ENCODE data around the gene ADSL. TPM values are rescaled to one million over a fixed set of nuclear protein-coding genes. Genes with fewer than 3 reads are reported as not detected.

The ADSL gene
- total and polyA plus RNA-seq, 2 of the 4 experiments (the other 2 are of a cell fraction) = 93.6 to 229 TPM

GRCh38 chr22:40312050-40312449 lies 34.2 kb upstream of the ADSL start:
- no CpG with 5 or more reads among the region's 2 CpGs for WGBS, 2 experiments (ENCODE audit: extremely low coverage in 2 of 2, insufficient read length in 1 of 2)
- TF ChIP-seq NFE2L2 (IDR thresholded peaks at IDR 0.05; ENCODE audit: low read depth, low read length) (no peak), CEBPB (IDR thresholded peaks at IDR 0.05; ENCODE audit: low read depth, low read length) (no peak)
- TF ChIP-seq, protein P1, sequence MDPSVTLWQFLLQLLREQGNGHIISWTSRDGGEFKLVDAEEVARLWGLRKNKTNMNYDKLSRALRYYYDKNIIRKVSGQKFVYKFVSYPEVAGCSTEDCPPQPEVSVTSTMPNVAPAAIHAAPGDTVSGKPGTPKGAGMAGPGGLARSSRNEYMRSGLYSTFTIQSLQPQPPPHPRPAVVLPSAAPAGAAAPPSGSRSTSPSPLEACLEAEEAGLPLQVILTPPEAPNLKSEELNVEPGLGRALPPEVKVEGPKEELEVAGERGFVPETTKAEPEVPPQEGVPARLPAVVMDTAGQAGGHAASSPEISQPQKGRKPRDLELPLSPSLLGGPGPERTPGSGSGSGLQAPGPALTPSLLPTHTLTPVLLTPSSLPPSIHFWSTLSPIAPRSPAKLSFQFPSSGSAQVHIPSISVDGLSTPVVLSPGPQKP (IDR thresholded peaks at IDR 0.05; ENCODE audit: borderline replicate concordance, low read depth, low read length) = no peak
- ATAC-seq (ENCODE audit: low read depth) = no peak

More at GRCh38 chr22:40312050-40312449, 34.2 kb upstream of the ADSL start:
- DNase-seq = no peak
- Histone ChIP-seq H3K4ac (ENCODE audit: low read depth, low read length) (peak overlapping the region; percentile 31), H2AK5ac (ENCODE audit: low read depth, low read length) (peak overlapping the region; percentile 86), H2BK120ac (ENCODE audit: low read depth, low read length) (peak overlapping the region; percentile 28; the same call in 1 of the 2 replicates), H3K14ac (replicated peaks; ENCODE audit: low read depth, low read length) (peak overlapping the region; percentile 10; the same call in 1 of the 2 replicates), H2AK9ac (replicated peaks; ENCODE audit: low read depth, low read length, poor library complexity) (no peak overlapping the region), H3K36me3 (ENCODE audit: control insufficient read depth, insufficient read depth, low read length) (peaks cover 42% of the 10 kb centered on the region), H3K9me1 (ENCODE audit: insufficient read depth, low read length) (peaks cover 20% of the 10 kb centered on the region), H3K23ac (ENCODE audit: low read depth, low read length) (0 out of 2 replicates have a peak overlapping the region, but pooled peaks have one; percentile 4), H3K9me3 (ENCODE audit: control insufficient read depth, insufficient read depth, low read length) (no peaks in the 10 kb centered on the region), H2AFZ (replicated peaks; ENCODE audit: low read length, poor library complexity) (no peak overlapping the region), H3K9ac (ENCODE audit: low read depth, low read length) (no peak overlapping the region), H4K91ac (ENCODE audit: insufficient read depth, low read depth, low read length) (peak overlapping the region; percentile 24; the same call in 1 of the 2 replicates), H3K56ac (ENCODE audit: extremely low read depth, insufficient read depth, low read length) (no peak overlapping the region), H3K27ac (ENCODE audit: insufficient read depth, low read length) (peak overlapping the region; percentile 22; the same call in 1 of the 2 replicates), H2BK20ac (ENCODE audit: low read depth, low read length) (0 out of 2 replicates have a peak overlapping the region, but pooled peaks have one; percentile 20), H3K18ac (ENCODE audit: low read depth, low read length) (peak overlapping the region; percentile 2; the same call in 1 of the 2 replicates), H4K20me1 (ENCODE audit: insufficient read depth, low read length) (peaks cover 7% of the 10 kb centered on the region; the same call in 1 of the 2 replicates), H4K8ac (ENCODE audit: low read depth in 2 of 2, low read length in 2 of 2) (no peak overlapping the region), H3K4me2 (ENCODE audit: low read depth, low read length) (no peak overlapping the region), H3K79me1 (ENCODE audit: low read depth in 1 of 2, low read length in 2 of 2) (peaks cover 0 to 29% of the 10 kb centered on the region in 2 experiments; a peak in 2 of 4 replicates), H3K4me1 (ENCODE audit: control insufficient read depth, insufficient read depth, low read length) (peaks cover 10% of the 10 kb centered on the region), H3K27me3 (ENCODE audit: control insufficient read depth, insufficient read depth, low read length) (no peaks in the 10 kb centered on the region), H2BK15ac (ENCODE audit: low read depth, low read length) (peak overlapping the region; percentile 45; the same call in 1 of the 3 replicates), H2BK5ac (ENCODE audit: low read depth, low read length, poor library complexity, severe bottlenecking) (no peak overlapping the region), H3K4me3 (ENCODE audit: insufficient read depth, low read depth, low read length) (no peak overlapping the region), H4K5ac (ENCODE audit: low read depth, low read length) (no peak overlapping the region)
- dilution Hi-C loops (cut with HindIII; ENCODE audit: low sequenced_read_pairs, unreplicated experiment) = no loop called here
- BruUV-seq (replicated peaks) = no TSS peak
- intact Hi-C loops (cut with micrococcal nuclease) = loop anchor here (5.0 kb wide), 1 partner anchor 35 kb away; the partner anchor contains the start of gene ADSL
- ChIA-PET CTCF (interaction anchor here (0.6 kb wide), 2 partner anchors 24 to 30 kb away, joined by 3 read pairs; no protein-coding TSS in a partner anchor), POLR2A (ENCODE audit: unreplicated experiment) (no interaction called here)
- in situ Hi-C loops (cut with MboI; ENCODE audit: low sequenced_read_pairs) = no loop called here
